LNCAP (cell line): ENCODE results near the gene LRGUK.

Experiments
- CTCF ChIP-seq: fragments of 450-650 bp; IDR thresholded peaks from 2 replicates; pipeline ENCODE4 v1.5.1; 2017; ENCODE audit warnings: mild to moderate bottlenecking

Gene LRGUK

DNA sequence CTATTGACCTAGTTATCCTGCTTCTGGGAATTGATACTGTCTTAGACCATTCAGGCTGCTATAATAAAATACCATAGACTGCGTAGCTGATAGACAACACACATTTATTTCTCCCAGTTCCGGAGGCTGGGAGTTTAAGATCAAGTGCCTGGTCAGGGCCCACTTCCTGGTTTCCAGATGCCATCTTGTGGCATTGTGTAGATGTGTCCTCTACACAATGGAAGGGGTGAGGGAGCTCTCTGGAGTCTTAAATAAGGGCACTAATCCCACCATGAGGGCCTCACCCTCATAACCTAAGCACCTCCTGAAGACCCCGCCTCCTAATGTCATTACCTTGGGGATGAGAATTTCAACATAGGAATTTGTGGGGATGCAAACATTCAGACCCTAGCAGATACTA is 127.2 kb downstream of the LRGUK start:
- no peak for TF ChIP-seq CTCF

GRCh38 chr7:134255814-134256213 is 128.7 kb downstream of the LRGUK start:
- no peak for TF ChIP-seq CTCF

DNA sequence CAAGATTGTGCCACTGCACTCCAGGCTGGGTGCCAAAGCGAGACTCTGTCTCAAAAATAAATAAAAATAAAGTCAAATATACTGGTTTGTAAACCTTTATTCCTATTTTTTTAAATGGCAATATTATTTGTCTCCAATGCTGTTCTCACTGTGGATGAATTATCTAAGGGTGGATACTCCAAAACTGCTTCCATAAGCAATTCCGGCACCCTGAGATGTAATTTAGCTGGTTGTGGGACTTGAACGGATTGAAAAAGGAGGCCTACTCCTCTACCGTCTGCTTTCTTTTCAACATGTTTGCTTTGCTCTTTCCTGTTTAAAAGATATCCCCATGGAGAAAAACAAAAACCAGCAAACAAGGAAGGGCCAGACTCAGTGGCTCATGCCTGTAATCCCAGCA is 135.2 kb downstream of the LRGUK start:
- no peak for TF ChIP-seq CTCF

- TF ChIP-seq CTCF, result no peak
Observed at GRCh38 chr7:134276951-134277350, 149.8 kb downstream of the LRGUK start.

DNA sequence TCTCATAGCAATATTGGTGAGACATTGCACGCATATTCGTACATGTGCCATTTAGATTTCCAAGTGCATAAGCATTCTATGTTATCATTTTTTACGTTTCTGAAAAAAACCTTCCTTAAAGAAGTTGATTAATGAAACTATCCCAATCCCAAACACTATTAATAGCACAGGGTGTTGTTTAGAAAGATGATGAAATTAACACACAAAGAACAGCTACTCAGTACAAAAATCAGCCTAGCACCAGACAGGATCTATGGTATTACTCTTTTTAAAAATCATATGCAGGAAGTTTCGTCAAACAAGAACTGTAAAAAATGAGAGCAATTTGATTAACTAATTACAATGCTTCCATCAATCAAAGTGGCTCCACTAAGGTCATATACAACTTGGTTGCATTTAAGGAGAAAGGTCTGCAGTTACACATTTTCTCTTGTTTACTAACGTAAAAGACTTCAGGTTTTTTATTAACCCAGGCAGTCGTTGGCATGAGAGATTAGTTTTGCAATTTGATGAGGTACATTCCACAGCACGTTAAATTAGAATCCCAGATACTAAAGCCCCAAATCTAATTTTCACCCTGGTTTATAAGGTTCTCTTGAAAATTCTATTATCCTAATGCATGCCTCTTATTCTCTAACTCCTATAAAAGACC is 151.5 kb downstream of the LRGUK start:
- TF ChIP-seq CTCF, result no peak

DNA sequence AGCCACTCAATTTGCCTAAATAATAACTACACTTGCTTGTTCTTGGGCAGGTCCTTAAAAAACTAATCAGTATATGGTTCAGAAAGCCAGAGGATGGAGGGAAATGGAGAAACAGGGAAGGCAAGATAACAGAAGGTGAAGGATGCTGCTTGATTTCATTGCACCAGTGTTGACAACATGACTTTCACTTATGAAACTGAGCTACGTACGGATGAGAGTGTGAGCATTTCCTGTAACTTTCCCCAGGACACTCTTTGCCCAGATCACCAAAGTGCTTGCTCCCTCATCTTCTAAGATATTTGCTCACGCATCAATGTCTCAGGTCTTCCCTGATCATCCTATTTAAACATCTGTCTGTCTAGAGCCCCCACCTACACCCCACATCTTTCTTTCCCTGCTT is 152.2 kb downstream of the LRGUK start:
- no peak for TF ChIP-seq CTCF

DNA sequence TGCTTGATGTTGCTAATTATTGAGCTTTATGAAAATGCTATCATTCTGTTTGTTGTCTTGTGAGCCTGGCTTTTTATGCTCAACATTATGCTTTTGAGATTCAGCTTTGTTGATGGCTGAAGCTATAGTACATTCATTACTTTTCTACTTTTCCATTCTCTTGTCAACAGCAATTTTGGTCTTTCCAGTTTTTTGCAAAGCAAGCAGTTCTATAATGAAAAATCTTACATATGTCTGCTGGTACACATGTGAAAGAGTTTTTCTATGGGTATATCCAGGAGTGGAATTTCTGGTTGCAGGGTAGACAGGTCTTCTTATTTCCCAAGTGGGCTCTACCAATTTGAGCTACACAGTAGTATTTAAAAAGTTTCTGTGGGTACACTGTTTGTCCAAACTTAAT is 152.8 kb downstream of the LRGUK start:
- TF ChIP-seq CTCF, result no peak

- no peak for TF ChIP-seq CTCF
Observed at GRCh38 chr7:134280508-134280907, 153.4 kb downstream of the LRGUK start.
